ENCODE measurements around the gene PIK3R4. TPM values are rescaled to one million over a fixed set of nuclear protein-coding genes. Genes with fewer than 3 reads are reported as not detected.

The PIK3R4 gene
- total RNA-seq, result 23.3 and 34.8 TPM in 2 replicates

GRCh38 chr3:130746246-130747039 is at the start of gene PIK3R4:
TSS of gene PIK3R4 (minus strand) at chr3:130746829. CDS start at chr3:130745218, 1,611 bp downstream.

Other genes starting within 250 kb of the PIK3R4 start
- 0.16 and 22.8 TPM in 2 replicates for gene COL6A6, start 229.7 kb downstream of the PIK3R4 start, total RNA-seq
- gene ATP2C1, start 147.3 kb upstream of the PIK3R4 start, total RNA-seq, result 141 and 186 TPM in 2 replicates